ENCODE results near the gene VPS9D1.

- TF ChIP-seq POLR2A (IDR thresholded peaks at IDR 0.05), result no peak
- TF ChIP-seq, protein P1, sequence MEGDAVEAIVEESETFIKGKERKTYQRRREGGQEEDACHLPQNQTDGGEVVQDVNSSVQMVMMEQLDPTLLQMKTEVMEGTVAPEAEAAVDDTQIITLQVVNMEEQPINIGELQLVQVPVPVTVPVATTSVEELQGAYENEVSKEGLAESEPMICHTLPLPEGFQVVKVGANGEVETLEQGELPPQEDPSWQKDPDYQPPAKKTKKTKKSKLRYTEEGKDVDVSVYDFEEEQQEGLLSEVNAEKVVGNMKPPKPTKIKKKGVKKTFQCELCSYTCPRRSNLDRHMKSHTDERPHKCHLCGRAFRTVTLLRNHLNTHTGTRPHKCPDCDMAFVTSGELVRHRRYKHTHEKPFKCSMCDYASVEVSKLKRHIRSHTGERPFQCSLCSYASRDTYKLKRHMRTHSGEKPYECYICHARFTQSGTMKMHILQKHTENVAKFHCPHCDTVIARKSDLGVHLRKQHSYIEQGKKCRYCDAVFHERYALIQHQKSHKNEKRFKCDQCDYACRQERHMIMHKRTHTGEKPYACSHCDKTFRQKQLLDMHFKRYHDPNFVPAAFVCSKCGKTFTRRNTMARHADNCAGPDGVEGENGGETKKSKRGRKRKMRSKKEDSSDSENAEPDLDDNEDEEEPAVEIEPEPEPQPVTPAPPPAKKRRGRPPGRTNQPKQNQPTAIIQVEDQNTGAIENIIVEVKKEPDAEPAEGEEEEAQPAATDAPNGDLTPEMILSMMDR (IDR thresholded peaks at IDR 0.05), result no peak
Measured at GRCh38 chr16:89748921-89749320, 28.2 kb upstream of the VPS9D1 start.
